Gastroesophageal sphincter (tissue), 4 donors: Measurements from ENCODE around the gene NDNF. TPM values are rescaled to one million over a fixed set of nuclear protein-coding genes. Genes with fewer than 3 reads are reported as not detected.

ENCODE experiments used
- ATAC-seq: fragments of 150-250 bp; one replicate; pipeline ENCODE4 v1.9.1; 2016; ENCODE audit warnings: mild to moderate bottlenecking, moderate library complexity
- H3K27ac ChIP-seq, 4 donors: fragments of 200-600 bp; sonication (generic) in 3 of 4; 1 replicate in 3 of 4; 2 replicates in 1 of 4; pipeline ENCODE4 v1.5.1; 2016 to 2019
- H3K27me3 ChIP-seq: fragments of 200-600 bp; sonication (generic); one replicate; pipeline ENCODE4 v1.5.1; 2019
- H3K36me3 ChIP-seq, 2 donors: fragments of 200-600 bp; sonication (generic); one replicate each; pipeline ENCODE4 v1.5.1; 2019; ENCODE audit warnings: control low read depth in 1 of 2
- H3K4me1 ChIP-seq, 3 donors: fragments of 200-600 bp; sonication (generic); 1 replicate in 2 of 3; 2 replicates in 1 of 3; pipeline ENCODE4 v1.5.1; 2016 to 2019; ENCODE audit warnings: control low read depth in 2 of 3
- H3K4me3 ChIP-seq, 2 donors: fragments of 200-600 bp; sonication (generic); one replicate each; pipeline ENCODE4 v1.5.1; 2019; ENCODE audit warnings: mild to moderate bottlenecking in 1 of 2, moderate library complexity in 1 of 2
- H3K9me3 ChIP-seq, 3 donors: fragments of 200-600 bp; sonication (generic); one replicate each; pipeline ENCODE4 v1.5.1; 2017 to 2019; ENCODE audit warnings: control low read depth in 2 of 3
- EP300 ChIP-seq: sonication (generic); formaldehyde crosslinking; IDR thresholded peaks from one replicate; pipeline ENCODE4 v1.6.1; 2017; ENCODE audit warnings: antibody characterized with exemption, mild to moderate bottlenecking
- POLR2A ChIP-seq, 2 donors: fragments of 450-650 bp; IDR thresholded peaks; one replicate each; pipeline ENCODE4 v1.6.1; 2017; ENCODE audit warnings: antibody characterized with exemption in 2 of 2, mild to moderate bottlenecking in 2 of 2, moderate library complexity in 1 of 2
- POLR2AphosphoS5 ChIP-seq: sonication (generic); formaldehyde crosslinking; IDR thresholded peaks from one replicate; pipeline ENCODE4 v1.6.1; 2017; ENCODE audit warnings: antibody characterized with exemption
- WGBS, 2 donors: methylation state at CpG; one replicate each; pipeline ENCODE4 v1.1.5; 2018; ENCODE audit warnings: low coverage in 1 of 2; 5-methylcytosine and 5-hydroxymethylcytosine counted together
- total RNA-seq, 4 donors: library from RNA; depleted of rRNA; stranded (reverse); fragments of >200 nt; gene quantifications; one replicate each; pipeline ENCODE4 v1.1.0, GENCODE V29; 2016
- TF ChIP-seq, protein P1 (sequence below), 4 experiments: fragments of 200-600 bp in 2 of 4; fragments of 450-650 bp in 2 of 4; sonication (generic) in 1 of 4; IDR thresholded peaks; one replicate each; pipeline ENCODE4 v1.5.1; 2017 to 2019; ENCODE audit warnings: antibody characterized with exemption in 4 of 4, mild to moderate bottlenecking in 2 of 4, moderate library complexity in 2 of 4

The NDNF gene
- total RNA-seq, 4 donors from 2014 or later, result 5.3 to 14.2 (median 9.7) TPM

DNA sequence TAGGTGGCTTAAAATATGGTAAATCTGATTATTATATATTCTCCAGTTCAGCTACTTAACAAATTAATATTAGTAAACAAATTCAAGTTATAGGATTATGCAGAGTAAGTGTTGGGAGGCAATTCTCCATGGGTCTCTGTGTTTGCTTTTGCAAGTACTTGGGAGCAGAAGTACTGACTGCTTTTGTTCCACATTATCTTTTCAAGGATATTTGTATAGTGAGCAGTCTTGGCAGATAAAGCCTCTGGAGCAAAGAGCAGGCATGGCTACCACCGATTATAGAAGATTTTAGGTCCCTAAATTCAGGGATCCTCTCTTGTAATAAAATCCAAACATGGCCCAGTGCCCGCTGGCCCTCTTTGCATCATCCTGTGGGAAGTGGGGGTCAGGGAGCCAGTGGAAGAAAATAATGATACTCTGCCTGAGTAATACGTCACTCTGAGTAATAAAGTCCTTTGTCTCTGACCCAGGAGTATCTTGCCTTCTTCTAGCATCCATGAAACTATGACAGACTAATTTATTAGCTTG is 23.2 kb downstream of the NDNF start:
- Histone ChIP-seq H3K27me3 (no peaks in the 10 kb centered on the region), H3K27ac (no peak overlapping the region), H3K4me3 (no peak overlapping the region), H3K4me1 (peaks cover 0 to 4% (median 0%) of the 10 kb centered on the region in 3 donors), H3K9me3 (no peaks in the 10 kb centered on the region), H3K36me3 (no peaks in the 10 kb centered on the region)
- TF ChIP-seq, protein P1, sequence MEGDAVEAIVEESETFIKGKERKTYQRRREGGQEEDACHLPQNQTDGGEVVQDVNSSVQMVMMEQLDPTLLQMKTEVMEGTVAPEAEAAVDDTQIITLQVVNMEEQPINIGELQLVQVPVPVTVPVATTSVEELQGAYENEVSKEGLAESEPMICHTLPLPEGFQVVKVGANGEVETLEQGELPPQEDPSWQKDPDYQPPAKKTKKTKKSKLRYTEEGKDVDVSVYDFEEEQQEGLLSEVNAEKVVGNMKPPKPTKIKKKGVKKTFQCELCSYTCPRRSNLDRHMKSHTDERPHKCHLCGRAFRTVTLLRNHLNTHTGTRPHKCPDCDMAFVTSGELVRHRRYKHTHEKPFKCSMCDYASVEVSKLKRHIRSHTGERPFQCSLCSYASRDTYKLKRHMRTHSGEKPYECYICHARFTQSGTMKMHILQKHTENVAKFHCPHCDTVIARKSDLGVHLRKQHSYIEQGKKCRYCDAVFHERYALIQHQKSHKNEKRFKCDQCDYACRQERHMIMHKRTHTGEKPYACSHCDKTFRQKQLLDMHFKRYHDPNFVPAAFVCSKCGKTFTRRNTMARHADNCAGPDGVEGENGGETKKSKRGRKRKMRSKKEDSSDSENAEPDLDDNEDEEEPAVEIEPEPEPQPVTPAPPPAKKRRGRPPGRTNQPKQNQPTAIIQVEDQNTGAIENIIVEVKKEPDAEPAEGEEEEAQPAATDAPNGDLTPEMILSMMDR (IDR thresholded peaks at IDR 0.05), result no peak
- TF ChIP-seq POLR2A (IDR thresholded peaks at IDR 0.05) (no peak), POLR2AphosphoS5 (no peak), EP300 (no peak)
- ATAC-seq, result no peak
- WGBS, 2 donors, result 67 to 74% methylated on average over 3 of the region's 3 CpGs

DNA sequence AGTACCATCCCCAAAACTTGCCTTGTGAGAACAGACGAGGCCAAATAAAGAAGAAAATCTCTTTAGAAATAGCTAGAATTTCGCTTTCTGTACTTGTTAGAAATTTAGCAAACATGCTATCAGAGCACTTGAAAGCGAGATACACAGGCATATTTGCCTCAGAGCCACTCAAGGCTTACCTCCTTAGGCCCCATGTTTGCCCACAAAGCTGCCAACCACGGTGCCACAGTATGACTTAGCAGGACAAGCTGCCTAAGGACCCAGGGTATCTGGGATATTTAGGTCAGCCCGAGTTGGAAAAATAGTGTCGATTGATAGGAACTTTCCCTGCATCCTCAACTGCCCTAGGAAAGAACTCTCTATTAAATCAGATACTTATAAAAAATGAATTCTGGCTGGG is 24.2 kb downstream of the NDNF start:
- Histone ChIP-seq H3K36me3 (no peaks in the 10 kb centered on the region), H3K4me1 (peaks cover 0 to 4% (median 0%) of the 10 kb centered on the region in 3 donors), H3K4me3 (no peak overlapping the region), H3K9me3 (no peaks in the 10 kb centered on the region), H3K27ac (no peak overlapping the region), H3K27me3 (no peaks in the 10 kb centered on the region)
- 90 to 100% methylated on average over 3 to 5 of the region's 6 CpGs for WGBS, 2 donors
- ATAC-seq, result no peak
- TF ChIP-seq POLR2A (IDR thresholded peaks at IDR 0.05) (no peak), POLR2AphosphoS5 (no peak), EP300 (no peak)
- TF ChIP-seq, protein P1 (IDR thresholded peaks at IDR 0.05), result no peak

DNA sequence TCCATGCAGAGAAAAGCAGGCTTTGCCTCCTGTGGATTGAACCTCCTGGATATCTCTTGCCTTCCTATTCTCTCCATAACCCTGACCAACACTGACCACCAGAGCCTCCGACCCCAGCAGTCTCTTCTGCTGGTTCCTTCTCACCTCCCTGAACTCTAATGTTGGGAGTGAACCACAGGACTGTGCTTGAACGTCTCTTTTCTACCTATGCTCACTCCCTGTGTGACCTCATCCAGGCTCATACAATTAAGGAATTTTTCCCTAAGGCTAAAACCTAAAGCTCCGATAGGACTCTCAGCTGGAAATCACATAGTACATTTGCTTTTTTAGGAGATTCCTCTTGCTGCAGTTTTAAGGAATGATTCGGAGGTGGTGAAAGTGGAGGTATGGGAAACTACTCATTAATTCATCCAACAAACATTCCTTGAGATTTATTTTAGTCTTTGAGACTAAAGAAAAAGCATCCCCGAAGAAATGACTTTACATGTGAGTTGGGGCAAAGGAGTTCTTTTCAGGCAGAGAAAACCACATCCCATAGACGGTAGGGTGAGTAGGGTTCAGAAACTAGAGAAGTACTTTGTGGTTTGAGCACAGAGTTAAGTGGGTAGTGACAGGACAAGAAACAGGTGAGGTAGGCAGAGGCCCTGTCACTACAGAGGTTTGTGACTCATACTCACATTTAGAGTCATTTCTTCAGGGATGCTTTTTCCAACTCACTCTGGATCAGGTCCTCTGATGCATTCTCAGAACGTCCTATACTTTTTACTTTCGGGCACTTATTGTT is 30.8 kb downstream of the NDNF start:
- Histone ChIP-seq H3K4me3 (no peak overlapping the region), H3K36me3 (peaks cover 0 to 7% of the 10 kb centered on the region in 2 donors), H3K9me3 (no peaks in the 10 kb centered on the region), H3K27ac (no peak overlapping the region), H3K4me1 (no peaks in the 10 kb centered on the region), H3K27me3 (no peaks in the 10 kb centered on the region)
- 58 to 70% methylated on average over 6 of the region's 8 CpGs for WGBS, 2 donors
- TF ChIP-seq POLR2A (IDR thresholded peaks at IDR 0.05) (no peak), POLR2AphosphoS5 (no peak), EP300 (no peak)
- TF ChIP-seq, protein P1 (IDR thresholded peaks at IDR 0.05), result no peak
- ATAC-seq, result no peak

DNA sequence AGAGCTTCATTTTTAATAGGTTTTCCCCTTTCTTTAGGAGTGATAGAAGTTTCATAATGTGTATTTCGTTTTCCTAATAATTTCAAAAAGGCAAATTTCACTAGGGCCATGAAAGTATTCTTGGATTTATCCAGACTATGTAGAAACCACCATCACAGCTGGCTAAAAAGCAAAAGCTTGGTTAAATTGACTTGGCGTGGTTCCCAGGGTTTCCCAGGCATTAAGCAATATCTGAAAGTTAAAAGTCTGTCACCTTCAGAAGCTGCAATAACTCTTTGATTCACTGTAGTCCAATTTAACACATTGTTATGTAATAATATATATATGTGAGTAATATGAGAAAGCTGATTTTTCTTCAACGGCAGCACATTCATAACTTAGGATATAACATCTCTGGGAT is 38.3 kb downstream of the NDNF start:
- 49 to 56% methylated on average over 3 of the region's 3 CpGs for WGBS, 2 donors
- Histone ChIP-seq H3K4me3 (no peak overlapping the region), H3K27ac (no peak overlapping the region), H3K36me3 (peaks cover 0 to 7% of the 10 kb centered on the region in 2 donors), H3K4me1 (no peaks in the 10 kb centered on the region), H3K9me3 (no peaks in the 10 kb centered on the region), H3K27me3 (no peaks in the 10 kb centered on the region)
- no peak for ATAC-seq
- TF ChIP-seq POLR2AphosphoS5, result no peak
- TF ChIP-seq, protein P1 (IDR thresholded peaks at IDR 0.05), result no peak

DNA sequence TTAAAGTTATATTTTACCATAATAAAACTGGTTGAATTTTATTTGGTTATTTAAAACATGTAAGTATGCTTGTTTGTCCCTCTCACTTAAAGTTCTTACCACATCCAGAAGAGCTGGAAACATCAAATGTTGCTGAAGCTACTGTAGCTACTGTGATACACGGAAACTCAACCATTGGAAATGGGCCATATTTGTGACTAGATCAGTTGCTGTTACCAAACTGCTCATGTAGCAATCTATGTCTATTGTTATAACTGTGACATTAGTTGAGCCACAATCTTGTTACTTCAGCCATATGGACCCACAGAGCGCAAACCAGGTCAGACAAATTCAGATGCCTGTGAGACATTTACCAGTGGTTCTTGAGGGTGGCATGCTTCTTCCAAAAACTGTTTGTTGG is 41.6 kb downstream of the NDNF start:
- Histone ChIP-seq H3K36me3 (no peaks in the 10 kb centered on the region), H3K4me1 (no peaks in the 10 kb centered on the region), H3K9me3 (no peaks in the 10 kb centered on the region), H3K27ac (no peak overlapping the region), H3K27me3 (no peaks in the 10 kb centered on the region), H3K4me3 (no peak overlapping the region)
- ATAC-seq, result no peak
- TF ChIP-seq, protein P1 (IDR thresholded peaks at IDR 0.05), result no peak
- no peak for TF ChIP-seq POLR2A (IDR thresholded peaks at IDR 0.05)
- WGBS, 2 donors, result 31 to 69% methylated on average over 1 to 2 of the region's 2 CpGs
